HCT116 (cell line): ENCODE measurements around the gene PIEZO2. TPM values are rescaled to one million over a fixed set of nuclear protein-coding genes. Genes with fewer than 3 reads are reported as not detected.

ENCODE experiments used
- ATAC-seq: fragments of 200-7000 bp; cut with Tn5 transposase; 2 replicates; pipeline ENCODE4 v1.9.1; 2020; ENCODE audit warnings: mild to moderate bottlenecking, moderate library complexity
- BruUV-seq: library from RNA; stranded (reverse); fragments of 400-500 nt; replicated peaks from 2 replicates; lab custom pipeline; 2021; lab: Mats Ljungman, UMichigan
- CTCF ChIA-PET: fragments of 300-600 bp; sonication (Branson Sonifier 250); formaldehyde crosslinking; loops from one replicate; lab custom pipeline; 2021; ENCODE audit warnings: antibody characterized with exemption; lab: Charles Lee
- POLR2A ChIA-PET: fragments of 300-600, 350-600 bp; sonication (Branson Sonifier 250); formaldehyde crosslinking; loops from one replicate; lab custom pipeline; 2021; ENCODE audit warnings: antibody characterized with exemption; lab: Charles Lee
- RAD21 ChIA-PET, 2 experiments: fragments of 300-600 bp; sonication (Branson Sonifier 250); formaldehyde crosslinking; loops; one replicate each; lab custom pipeline; 2023; ENCODE audit warnings: low total read pairs in 2 of 2; ENCODE audit not compliant: uncharacterized antibody in 2 of 2, unreplicated experiment in 2 of 2, low non-redundant PET in 1 of 2; lab: Charles Lee
- DNase-seq: peaks from one replicate; pipeline ENCODE4 v3.0.0-alpha.2; 2010; ENCODE audit warnings: low read depth, low spot score
- H2AFZ ChIP-seq: fragments of 200-600 bp; shearing (Covaris generic), sonication (generic); 2 replicates; pipeline ENCODE4 v1.6.1; 2017; ENCODE audit warnings: low read depth, mixed run types, mixed read lengths, antibody characterized with exemption, low read length; ENCODE audit not compliant: poor library complexity, severe bottlenecking
- H3K27ac ChIP-seq: 2 replicates; pipeline ENCODE4 v1.5.1; 2012; ENCODE audit warnings: low read depth, low read length
- H3K27me3 ChIP-seq: fragments of 200-600 bp; sonication (generic); 2 replicates; pipeline ENCODE4 v1.6.1; 2016; ENCODE audit warnings: mixed run types, low read length, mixed read lengths; ENCODE audit not compliant: insufficient read depth
- H3K36me3 ChIP-seq, 2 experiments: fragments of 200-500 bp in 1 of 2; fragments of 200-600 bp in 1 of 2; sonication (Bioruptor generic) in 1 of 2; sonication (generic) in 1 of 2; 2 replicates each; pipeline versions ENCODE4 v1.5.1 to v1.6.1; 2014 to 2016; ENCODE audit warnings: low read length in 2 of 2, inconsistent platforms in 1 of 2, mixed read lengths in 1 of 2, mixed run types in 1 of 2; ENCODE audit not compliant: insufficient read depth in 2 of 2, control insufficient read depth in 1 of 2
- H3K4me1 ChIP-seq, 2 experiments: fragments of 200-600 bp in 1 of 2; sonication (generic) in 1 of 2; 2 replicates each; pipeline versions ENCODE4 v1.5.1 to v1.6.1; 2012 to 2017; ENCODE audit warnings: low read length in 2 of 2, inconsistent platforms in 1 of 2, mild to moderate bottlenecking in 1 of 2, mixed read lengths in 1 of 2, mixed run types in 1 of 2, moderate library complexity in 1 of 2; ENCODE audit not compliant: insufficient read depth in 2 of 2, control insufficient read depth in 1 of 2
- H3K4me2 ChIP-seq: fragments of 200-600 bp; sonication (generic); 2 replicates; pipeline ENCODE4 v1.6.1; 2017; ENCODE audit warnings: mixed run types, low read length, mixed read lengths
- H3K4me3 ChIP-seq, 2 experiments: fragments of 200-600 bp in 1 of 2; sonication (generic) in 1 of 2; replicated peaks in 1 of 2; 2 replicates each; pipeline ENCODE4 v1.5.1; 2011 to 2016; ENCODE audit warnings: low read length in 2 of 2, control low read depth in 1 of 2, low read depth in 1 of 2, mild to moderate bottlenecking in 1 of 2, mixed read lengths in 1 of 2, mixed run types in 1 of 2
- H3K79me2 ChIP-seq: fragments of 200-600 bp; sonication (generic); 2 replicates; pipeline ENCODE4 v1.6.1; 2017; ENCODE audit warnings: mild to moderate bottlenecking, mixed run types, low read length, moderate library complexity, mixed read lengths; ENCODE audit not compliant: insufficient read depth
- H3K9ac ChIP-seq: fragments of 200-600 bp; sonication (generic); 2 replicates; pipeline ENCODE4 v1.6.1; 2016; ENCODE audit warnings: low read length, mixed read lengths
- H3K9me2 ChIP-seq: fragments of 200-600 bp; sonication (generic), shearing (Covaris generic); 2 replicates; pipeline ENCODE4 v1.6.1; 2017; ENCODE audit warnings: mixed run types, mild to moderate bottlenecking, moderate library complexity; ENCODE audit not compliant: insufficient read depth
- H3K9me3 ChIP-seq, 2 experiments: fragments of 200-500 bp in 1 of 2; fragments of 200-600 bp in 1 of 2; sonication (Bioruptor generic) in 1 of 2; sonication (generic) in 1 of 2; 2 replicates each; pipeline ENCODE4 v1.6.1; 2014 to 2017; ENCODE audit warnings: low read length in 2 of 2, mixed read lengths in 2 of 2, inconsistent platforms in 1 of 2, low read depth in 1 of 2, mild to moderate bottlenecking in 1 of 2, mixed run types in 1 of 2, moderate library complexity in 1 of 2; ENCODE audit not compliant: control insufficient read depth in 1 of 2, insufficient read depth in 1 of 2
- H4K20me1 ChIP-seq: fragments of 200-600 bp; sonication (generic), shearing (Covaris generic); 2 replicates; pipeline ENCODE4 v1.6.1; 2017; ENCODE audit warnings: mixed run types, mild to moderate bottlenecking, moderate library complexity; ENCODE audit not compliant: insufficient read depth
- CTCF ChIP-seq, 3 experiments: fragments of 200-600 bp in 1 of 3; sonication (generic) in 1 of 3; IDR thresholded peaks in 2 of 3; conservative IDR thresholded peaks in 1 of 3; 2 replicates each; pipeline ENCODE4 v1.5.1; 2012 to 2017; ENCODE audit warnings: low read depth in 2 of 3, low read length in 2 of 3, antibody characterized with exemption in 1 of 3, borderline replicate concordance in 1 of 3, control low read depth in 1 of 3, mild to moderate bottlenecking in 1 of 3, mixed read lengths in 1 of 3, mixed run types in 1 of 3, moderate library complexity in 1 of 3; ENCODE audit not compliant: insufficient read depth in 1 of 3
- EZH2phosphoT487 ChIP-seq: fragments of 200-600 bp; IDR thresholded peaks from 2 replicates; pipeline ENCODE4 v1.6.1; 2018; ENCODE audit warnings: antibody characterized with exemption, borderline replicate concordance
- RAD21 ChIP-seq: IDR thresholded peaks from 2 replicates; pipeline ENCODE4 v1.6.1; 2012; ENCODE audit warnings: low read depth, mild to moderate bottlenecking
- YY1 ChIP-seq: IDR thresholded peaks from 2 replicates; pipeline ENCODE4 v1.6.1; 2011; ENCODE audit warnings: low read length, low read depth, moderate library complexity, mild to moderate bottlenecking; ENCODE audit not compliant: insufficient replicate concordance; ENCODE audit errors: extremely low read depth
- intact Hi-C: fragments of 100-400 bp; cut with micrococcal nuclease; formaldehyde crosslinking; loops from 2 replicates; pipeline ENCODE4 v1.10.0; 2022
- total RNA-seq: library from RNA; stranded (reverse); gene quantifications from one replicate; pipeline ENCODE4 v1.2.1, GENCODE V29; 2021; ENCODE audit not compliant: unreplicated experiment

PIEZO2 gene
- total RNA-seq, 1 experiment from 2014 or later: 0.34 TPM

- Histone ChIP-seq H3K9ac (no peak overlapping the region), H3K9me3 (no peaks in the 10 kb centered on the region), H3K27ac (no peak overlapping the region), H3K4me1 (no peaks in the 10 kb centered on the region), H3K79me2 (no peaks in the 10 kb centered on the region), H3K36me3 (no peaks in the 10 kb centered on the region), H3K27me3 (peaks cover 9% of the 10 kb centered on the region; the same call in 1 of the 2 replicates), H2AFZ (no peak overlapping the region), H3K4me2 (no peak overlapping the region), H3K9me2 (no peaks in the 10 kb centered on the region)
- intact Hi-C loops: no loop called here
- ChIA-PET POLR2A (no interaction called here), CTCF (no interaction called here)
- ATAC-seq: no peak
- no peak for DNase-seq
- no TSS peak for BruUV-seq
- TF ChIP-seq YY1: no peak
- TF ChIP-seq CTCF (IDR thresholded peaks at IDR 0.05 in 2 of 3, conservative IDR thresholded peaks at IDR 0.05 in 1 of 3; ENCODE audit: borderline replicate concordance in 1 of 3, insufficient read depth in 1 of 3, low read depth in 2 of 3, low read length in 2 of 3): no peak
- TF ChIP-seq, all 23 proteins: peak for 0
- Histone ChIP-seq H4K20me1 (no peaks in the 10 kb centered on the region), H3K4me3 (no peak overlapping the region)
- RAD21 ChIA-PET: no interaction called here
Observed at GRCh38 chr18:11027862-11028261, 121.5 kb downstream of the PIEZO2 start.

GRCh38 chr18:11025671-11026070 lies 123.7 kb downstream of the PIEZO2 start:
- BruUV-seq: no TSS peak
- H3K27me3 ChIP-seq: peaks cover 9% of the 10 kb centered on the region; the same call in 1 of the 2 replicates
- ATAC-seq: no peak

More at GRCh38 chr18:11025671-11026070, 123.7 kb downstream of the PIEZO2 start:
- H3K4me3 ChIP-seq: no peak overlapping the region
- CTCF ChIA-PET: no interaction called here
- H3K4me1 ChIP-seq: no peaks in the 10 kb centered on the region
- no peak overlapping the region for H2AFZ ChIP-seq
- no peaks in the 10 kb centered on the region for H4K20me1 ChIP-seq
- no peaks in the 10 kb centered on the region for H3K79me2 ChIP-seq
- H3K27ac ChIP-seq: no peak overlapping the region
- no peaks in the 10 kb centered on the region for H3K36me3 ChIP-seq
- H3K9me2 ChIP-seq: no peaks in the 10 kb centered on the region
- intact Hi-C loops: no loop called here
- H3K4me2 ChIP-seq: no peak overlapping the region
- RAD21 ChIA-PET: no interaction called here
- POLR2A ChIA-PET: no interaction called here
- DNase-seq: no peak
- TF ChIP-seq RAD21 (no peak), EZH2phosphoT487 (no peak)
- no peak overlapping the region for H3K9ac ChIP-seq
- no peaks in the 10 kb centered on the region for H3K9me3 ChIP-seq
